Rectal smooth muscle tissue (tissue), 1 donor: ENCODE results near the gene MAOA.

Source experiments
- H3K27ac ChIP-seq: one replicate; pipeline ENCODE4 v1.7.0; 2013; ENCODE audit warnings: low read depth, low read length, inconsistent platforms
- H3K27me3 ChIP-seq: one replicate; pipeline ENCODE4 v1.7.0; 2013; ENCODE audit warnings: low read length; ENCODE audit not compliant: control insufficient read depth, insufficient read depth
- H3K36me3 ChIP-seq: one replicate; pipeline ENCODE4 v1.7.0; 2013; ENCODE audit warnings: low read length; ENCODE audit not compliant: control insufficient read depth, insufficient read depth
- H3K4me1 ChIP-seq: one replicate; pipeline ENCODE4 v1.7.0; 2013; ENCODE audit warnings: low read length; ENCODE audit not compliant: control insufficient read depth, insufficient read depth
- H3K4me3 ChIP-seq: one replicate; pipeline ENCODE4 v1.7.0; 2013; ENCODE audit warnings: low read length
- H3K9ac ChIP-seq: one replicate; pipeline ENCODE4 v1.7.0; 2013; ENCODE audit warnings: low read length

Gene MAOA

GRCh38 chrX:43643201-43643600 is 12.9 kb upstream of the MAOA start:
- H3K27ac ChIP-seq, result no peak overlapping the region
- no peak overlapping the region for H3K9ac ChIP-seq
- H3K4me3 ChIP-seq, result no peak overlapping the region
- H3K4me1 ChIP-seq, result no peaks in the 10 kb centered on the region
- H3K36me3 ChIP-seq, result no peaks in the 10 kb centered on the region
- H3K27me3 ChIP-seq, result no peaks in the 10 kb centered on the region

- H3K36me3 ChIP-seq, result no peaks in the 10 kb centered on the region
- H3K4me1 ChIP-seq, result no peaks in the 10 kb centered on the region
- no peak overlapping the region for H3K27ac ChIP-seq
- no peaks in the 10 kb centered on the region for H3K27me3 ChIP-seq
- H3K4me3 ChIP-seq, result no peak overlapping the region
- no peak overlapping the region for H3K9ac ChIP-seq
These were observed 12.4 kb upstream of the MAOA start for GRCh38 chrX:43643662-43644061.

GRCh38 chrX:43644124-43644701 is 11.9 kb upstream of the MAOA start:
- H3K9ac ChIP-seq, result no peak overlapping the region
- H3K36me3 ChIP-seq, result no peaks in the 10 kb centered on the region
- H3K27me3 ChIP-seq, result no peaks in the 10 kb centered on the region
- H3K4me1 ChIP-seq, result no peaks in the 10 kb centered on the region
- no peak overlapping the region for H3K27ac ChIP-seq
- H3K4me3 ChIP-seq, result no peak overlapping the region

GRCh38 chrX:43646800-43647199 is 9.3 kb upstream of the MAOA start:
- H3K27me3 ChIP-seq, result no peaks in the 10 kb centered on the region
- no peaks in the 10 kb centered on the region for H3K4me1 ChIP-seq
- no peak overlapping the region for H3K9ac ChIP-seq
- no peaks in the 10 kb centered on the region for H3K36me3 ChIP-seq
- H3K4me3 ChIP-seq, result no peak overlapping the region
- no peak overlapping the region for H3K27ac ChIP-seq

GRCh38 chrX:43654431-43655150 is 1.5 kb upstream of the MAOA start:
- H3K4me3 ChIP-seq, result peak overlapping the region; percentile 43
- H3K9ac ChIP-seq, result no peak overlapping the region
- H3K27ac ChIP-seq, result peak overlapping the region; percentile 88
- H3K4me1 ChIP-seq, result no peaks in the 10 kb centered on the region
- no peaks in the 10 kb centered on the region for H3K27me3 ChIP-seq
- H3K36me3 ChIP-seq, result no peaks in the 10 kb centered on the region

- Histone ChIP-seq H3K36me3 (no peaks in the 10 kb centered on the region), H3K27me3 (no peaks in the 10 kb centered on the region), H3K4me1 (no peaks in the 10 kb centered on the region), H3K9ac (peak overlapping the region; percentile 61), H3K27ac (peak overlapping the region; percentile 88), H3K4me3 (peak overlapping the region; percentile 84)
These were observed 721 bp upstream of the MAOA start for GRCh38 chrX:43655151-43656004.

- H3K4me3 ChIP-seq, result peak overlapping the region; percentile 55
- no peak overlapping the region for H3K9ac ChIP-seq
- peak overlapping the region; percentile 4 for H3K27ac ChIP-seq
- peaks cover 2% of the 10 kb centered on the region for H3K4me1 ChIP-seq
- H3K27me3 ChIP-seq, result no peaks in the 10 kb centered on the region
- H3K36me3 ChIP-seq, result no peaks in the 10 kb centered on the region
These were observed 1.6 kb downstream of the MAOA start for GRCh38 chrX:43657671-43658070.

- Histone ChIP-seq H3K27ac (no peak overlapping the region), H3K4me3 (no peak overlapping the region), H3K36me3 (no peaks in the 10 kb centered on the region), H3K9ac (no peak overlapping the region), H3K4me1 (peaks cover 2% of the 10 kb centered on the region), H3K27me3 (no peaks in the 10 kb centered on the region)
These were observed 5.6 kb downstream of the MAOA start for GRCh38 chrX:43661521-43662240.

- Histone ChIP-seq H3K9ac (no peak overlapping the region), H3K4me3 (no peak overlapping the region), H3K4me1 (peaks cover 2% of the 10 kb centered on the region), H3K27me3 (no peaks in the 10 kb centered on the region), H3K36me3 (no peaks in the 10 kb centered on the region), H3K27ac (no peak overlapping the region)
These were observed 7.1 kb downstream of the MAOA start for GRCh38 chrX:43663173-43663572.

GRCh38 chrX:43664258-43664657 is 8.2 kb downstream of the MAOA start:
- H3K9ac ChIP-seq, result no peak overlapping the region
- no peak overlapping the region for H3K4me3 ChIP-seq
- H3K27me3 ChIP-seq, result no peaks in the 10 kb centered on the region
- peaks cover 2% of the 10 kb centered on the region for H3K4me1 ChIP-seq
- no peaks in the 10 kb centered on the region for H3K36me3 ChIP-seq
- no peak overlapping the region for H3K27ac ChIP-seq

- H3K36me3 ChIP-seq, result no peaks in the 10 kb centered on the region
- H3K4me1 ChIP-seq, result peaks cover 2% of the 10 kb centered on the region
- H3K9ac ChIP-seq, result no peak overlapping the region
- H3K27me3 ChIP-seq, result no peaks in the 10 kb centered on the region
- no peak overlapping the region for H3K27ac ChIP-seq
- no peak overlapping the region for H3K4me3 ChIP-seq
These were observed 8.6 kb downstream of the MAOA start for GRCh38 chrX:43664708-43665107.

GRCh38 chrX:43666311-43666912 is 10.3 kb downstream of the MAOA start:
- peaks cover under 1% of the 10 kb centered on the region for H3K4me1 ChIP-seq
- H3K4me3 ChIP-seq, result no peak overlapping the region
- H3K9ac ChIP-seq, result no peak overlapping the region
- H3K27ac ChIP-seq, result no peak overlapping the region
- H3K36me3 ChIP-seq, result no peaks in the 10 kb centered on the region
- H3K27me3 ChIP-seq, result no peaks in the 10 kb centered on the region
